Loucy (cell line): ENCODE data around the gene ACVR1B.

Experiments used
- EZH2phosphoT487 ChIP-seq: fragments of 200-600 bp; IDR thresholded peaks from 2 replicates; pipeline ENCODE4 v1.6.1; 2018; ENCODE audit warnings: antibody characterized with exemption, mild to moderate bottlenecking, moderate library complexity, borderline replicate concordance
- TF ChIP-seq, protein P1 (sequence below): fragments of 200-600 bp; sonication (generic); conservative IDR thresholded peaks from 2 replicates; pipeline ENCODE4 v1.5.1; 2014; ENCODE audit warnings: mild to moderate bottlenecking, antibody characterized with exemption, low read length

DNA sequence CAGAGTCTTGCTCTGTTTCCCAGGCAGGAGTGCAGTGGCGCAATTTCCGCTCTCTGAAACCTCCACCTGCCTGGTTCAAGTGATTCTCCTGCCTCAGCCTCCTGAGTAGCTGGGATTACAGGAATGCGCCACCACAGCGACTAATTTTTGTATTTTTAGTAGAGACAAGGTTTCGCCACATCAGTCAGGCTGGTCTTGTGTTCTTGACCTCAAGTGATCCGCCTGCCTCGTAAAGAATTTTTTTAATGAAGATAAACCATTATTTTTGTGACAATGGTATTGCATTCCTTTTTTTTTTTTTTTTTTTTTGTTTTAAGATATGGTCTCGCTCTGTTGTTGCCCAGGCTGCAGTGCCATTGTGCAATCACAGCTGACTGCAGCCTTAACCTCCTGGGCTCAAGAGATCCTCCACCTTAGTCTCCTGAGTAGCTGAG lies 25.8 kb downstream of the ACVR1B start:
- TF ChIP-seq, protein P1, sequence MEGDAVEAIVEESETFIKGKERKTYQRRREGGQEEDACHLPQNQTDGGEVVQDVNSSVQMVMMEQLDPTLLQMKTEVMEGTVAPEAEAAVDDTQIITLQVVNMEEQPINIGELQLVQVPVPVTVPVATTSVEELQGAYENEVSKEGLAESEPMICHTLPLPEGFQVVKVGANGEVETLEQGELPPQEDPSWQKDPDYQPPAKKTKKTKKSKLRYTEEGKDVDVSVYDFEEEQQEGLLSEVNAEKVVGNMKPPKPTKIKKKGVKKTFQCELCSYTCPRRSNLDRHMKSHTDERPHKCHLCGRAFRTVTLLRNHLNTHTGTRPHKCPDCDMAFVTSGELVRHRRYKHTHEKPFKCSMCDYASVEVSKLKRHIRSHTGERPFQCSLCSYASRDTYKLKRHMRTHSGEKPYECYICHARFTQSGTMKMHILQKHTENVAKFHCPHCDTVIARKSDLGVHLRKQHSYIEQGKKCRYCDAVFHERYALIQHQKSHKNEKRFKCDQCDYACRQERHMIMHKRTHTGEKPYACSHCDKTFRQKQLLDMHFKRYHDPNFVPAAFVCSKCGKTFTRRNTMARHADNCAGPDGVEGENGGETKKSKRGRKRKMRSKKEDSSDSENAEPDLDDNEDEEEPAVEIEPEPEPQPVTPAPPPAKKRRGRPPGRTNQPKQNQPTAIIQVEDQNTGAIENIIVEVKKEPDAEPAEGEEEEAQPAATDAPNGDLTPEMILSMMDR: no peak
- TF ChIP-seq EZH2phosphoT487: no peak
